PFSK-1 (cell line): ENCODE measurements around the gene SLC39A11.

Source experiments
- FOXP2 ChIP-seq: optimal IDR thresholded peaks from 2 replicates; pipeline ENCODE3; 2011; ENCODE audit warnings: borderline replicate concordance, control low read depth, inconsistent platforms; ENCODE audit not compliant: insufficient read depth; ENCODE audit errors: extremely low read length, extremely low read depth
- POLR2AphosphoS5 ChIP-seq: IDR thresholded peaks from 2 replicates; pipeline ENCODE4 v1.6.1; 2012; ENCODE audit warnings: low read depth, mild to moderate bottlenecking, control low read depth, low read length, moderate library complexity
- REST ChIP-seq, 2 experiments: IDR thresholded peaks; 2 replicates each; pipeline versions ENCODE4 v1.6.1 to v1.8.0; 2011 to 2012; ENCODE audit warnings: low read depth in 2 of 2, low read length in 2 of 2, control low read depth in 1 of 2, inconsistent platforms in 1 of 2, mild to moderate bottlenecking in 1 of 2, moderate library complexity in 1 of 2; ENCODE audit not compliant: insufficient read depth in 1 of 2
- SIN3A ChIP-seq: IDR thresholded peaks from 2 replicates; pipeline ENCODE4 v1.6.1; 2012; ENCODE audit warnings: mild to moderate bottlenecking, low read length, moderate library complexity, borderline replicate concordance; ENCODE audit not compliant: insufficient read depth
- TAF1 ChIP-seq: IDR thresholded peaks from 2 replicates; pipeline ENCODE4 v1.6.1; 2012; ENCODE audit warnings: low read length, control low read depth, borderline replicate concordance; ENCODE audit not compliant: insufficient read depth

The SLC39A11 gene

GRCh38 chr17:73089322-73090317 is 2.9 kb downstream of the SLC39A11 start:
- TF ChIP-seq REST (IDR thresholded peaks at IDR 0.05; ENCODE audit: insufficient read depth in 1 of 2, low read depth in 2 of 2, low read length in 2 of 2): no peak

GRCh38 chr17:73088561-73088960 is 3.9 kb downstream of the SLC39A11 start:
- TF ChIP-seq TAF1: no peak
- no peak for TF ChIP-seq REST (IDR thresholded peaks at IDR 0.05; ENCODE audit: insufficient read depth in 1 of 2, low read depth in 2 of 2, low read length in 2 of 2)
- no peak for TF ChIP-seq SIN3A
- no peak for TF ChIP-seq FOXP2
- no peak for TF ChIP-seq POLR2AphosphoS5

- TF ChIP-seq SIN3A (no peak), FOXP2 (no peak), REST (IDR thresholded peaks at IDR 0.05; ENCODE audit: insufficient read depth in 1 of 2, low read depth in 2 of 2, low read length in 2 of 2) (no peak), POLR2AphosphoS5 (no peak), TAF1 (no peak)
Observed at GRCh38 chr17:73083432-73083831, 9.1 kb downstream of the SLC39A11 start.

- TF ChIP-seq POLR2AphosphoS5 (no peak), FOXP2 (no peak), REST (IDR thresholded peaks at IDR 0.05; ENCODE audit: insufficient read depth in 1 of 2, low read depth in 2 of 2, low read length in 2 of 2) (no peak), SIN3A (no peak), TAF1 (no peak)
Observed at GRCh38 chr17:73074566-73074965, 17.9 kb downstream of the SLC39A11 start.
